GM18870 (cell line): ENCODE results near the gene GALNT11.
"Not testable (repeated sequence)": the region's sequence is repeated elsewhere in the genome, so short reads cannot be mapped to it uniquely, and the experiment has no call there.

Experiments used
- ATAC-seq: cut with Tn5 transposase; IDR thresholded peaks from one replicate; pipeline ENCODE4 v1.9.1; 2021; ENCODE audit warnings: moderate library complexity; ENCODE audit not compliant: unreplicated experiment

Gene GALNT11

GRCh38 chr7:152025077-152025936, at the start of gene GALNT11:
Gene GALNT11 (plus strand): TSS chr7:152025674. CDS start chr7:152094228, 68,554 bp downstream.
- ATAC-seq = peak; percentile 88

- ATAC-seq = no peak
These were observed 46.9 kb upstream of the GALNT11 start for GRCh38 chr7:151978616-151979015.

GRCh38 chr7:151981223-151981622, 44.3 kb upstream of the GALNT11 start:
- no peak for ATAC-seq

- ATAC-seq = no peak
These were observed 42.7 kb upstream of the GALNT11 start for GRCh38 chr7:151982806-151983205.

- no peak for ATAC-seq
These were observed 40.9 kb upstream of the GALNT11 start for GRCh38 chr7:151984612-151985011.

DNA sequence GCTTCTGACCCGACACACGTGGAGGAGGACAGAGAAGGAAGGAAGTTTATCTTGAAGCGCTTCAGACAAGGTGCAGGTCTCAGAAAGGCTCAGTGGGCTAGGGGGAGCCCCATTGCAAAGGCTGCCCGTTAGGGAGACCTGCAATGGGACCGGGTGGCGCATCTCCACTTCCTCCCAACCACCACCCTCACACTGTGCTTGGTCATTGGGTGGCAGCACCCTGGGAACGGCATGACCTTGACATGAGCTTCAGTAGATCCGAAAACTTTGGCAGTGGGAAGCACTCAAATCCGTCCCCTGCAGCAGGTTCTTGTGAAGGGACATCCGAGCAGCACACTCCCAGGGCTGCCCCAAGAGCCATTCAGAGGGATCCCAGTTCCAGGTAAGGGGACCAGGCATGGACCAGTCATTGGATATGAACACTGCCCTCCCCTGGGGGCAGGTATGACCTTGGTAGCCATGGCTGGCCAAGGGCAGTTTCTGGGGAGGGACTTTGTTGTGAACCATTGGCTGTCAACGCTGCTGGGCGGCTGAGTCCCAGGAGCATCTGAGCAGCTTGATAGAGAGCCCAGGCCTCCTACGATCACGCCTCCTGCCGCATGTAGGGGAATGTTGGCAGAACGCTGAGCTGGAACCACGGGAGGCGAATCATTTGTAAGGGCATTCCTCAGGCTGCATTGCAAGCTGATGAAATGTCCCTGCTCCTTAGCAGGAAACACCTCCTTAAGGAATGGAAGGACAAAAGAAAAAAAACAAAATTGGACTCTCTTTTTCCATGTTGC, 37.5 kb upstream of the GALNT11 start:
- ATAC-seq = no peak

DNA sequence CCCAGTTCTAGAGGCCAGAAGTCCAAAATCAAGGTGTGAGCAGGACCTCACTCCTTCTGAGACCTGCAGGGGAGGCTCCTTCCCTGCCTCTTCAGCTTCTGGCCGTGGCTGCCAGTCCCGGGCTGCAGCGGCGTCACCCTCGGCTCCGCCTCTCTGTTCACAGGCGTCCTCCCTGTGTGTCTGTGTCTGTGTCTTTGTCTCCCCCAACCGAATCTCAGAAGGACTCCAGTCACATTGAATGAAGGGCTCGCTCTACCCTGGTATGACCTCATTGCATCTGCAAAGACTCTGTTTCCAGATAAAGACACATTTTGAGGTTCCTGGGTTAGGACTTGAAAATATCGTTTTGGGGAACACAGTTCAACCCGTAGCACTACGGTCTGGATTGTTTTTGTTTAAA, 33.1 kb upstream of the GALNT11 start:
- ATAC-seq = no peak

DNA sequence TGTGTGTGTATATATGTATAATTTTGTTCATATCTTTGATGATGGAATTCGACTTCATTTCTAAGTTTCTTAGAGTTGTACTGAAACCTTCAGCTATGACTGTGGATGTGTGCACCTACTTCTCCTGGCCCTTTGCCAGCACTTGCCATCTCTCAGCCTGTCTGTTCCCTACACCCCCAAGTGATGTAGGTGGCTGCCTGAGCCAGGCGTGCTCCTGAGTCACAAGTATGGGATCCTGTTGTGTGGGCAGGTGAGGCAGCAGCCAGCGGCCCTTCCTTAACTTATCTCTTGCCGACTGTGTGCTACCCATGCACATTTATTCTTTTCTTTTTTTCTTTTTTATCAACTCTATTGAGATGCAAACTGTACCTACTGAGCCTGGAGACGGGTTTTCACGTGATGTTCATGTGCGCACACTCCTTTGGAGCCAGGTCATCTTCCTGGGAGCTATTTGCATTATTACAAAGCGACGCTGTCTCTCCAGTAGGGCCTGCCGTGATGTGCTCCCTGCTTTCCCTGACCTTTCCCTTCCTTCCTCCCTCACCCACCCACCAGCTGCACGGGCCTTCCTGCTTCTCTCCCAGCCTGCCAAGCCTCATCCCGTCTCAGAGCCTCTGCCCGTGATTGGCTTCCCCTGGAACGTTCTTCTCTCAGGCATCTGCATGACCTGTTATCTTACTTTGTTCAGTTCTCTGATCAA, 31.3 kb upstream of the GALNT11 start:
- no peak for ATAC-seq

DNA sequence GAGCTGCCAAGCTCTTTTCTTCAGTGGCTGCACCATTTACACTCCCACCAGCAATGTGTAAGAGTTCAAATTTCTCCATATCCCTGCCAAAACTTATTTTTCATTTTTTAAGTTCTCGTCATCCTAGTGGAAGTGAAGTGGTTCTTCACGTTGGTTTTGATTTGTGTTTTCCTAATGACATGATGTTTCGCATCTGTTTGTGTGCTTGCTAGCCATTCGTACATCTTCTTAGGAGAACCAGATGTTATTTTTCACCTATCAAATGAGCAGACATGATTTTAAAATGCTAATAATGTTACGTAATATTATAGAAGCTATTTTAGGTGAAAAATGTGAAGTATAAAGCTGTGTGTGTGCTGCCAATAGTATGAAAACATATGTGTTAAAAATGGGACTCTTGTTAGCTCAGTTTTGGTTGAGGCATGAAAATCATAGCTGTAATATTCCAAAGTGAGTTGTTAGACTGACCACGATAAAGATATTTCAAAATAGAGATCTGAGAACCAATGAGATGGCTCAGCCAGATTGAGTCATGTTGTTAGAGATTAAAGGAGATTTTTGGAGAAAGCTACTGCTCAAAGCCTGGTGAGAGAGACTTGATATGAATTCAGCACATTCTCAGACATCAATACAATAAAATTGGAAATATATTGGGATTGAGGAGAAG, 25.9 kb upstream of the GALNT11 start:
- no peak for ATAC-seq

GRCh38 chr7:152000191-152000590, 25.3 kb upstream of the GALNT11 start:
- no peak for ATAC-seq

- no peak for ATAC-seq
These were observed 19.1 kb upstream of the GALNT11 start for GRCh38 chr7:152006336-152006735.

GRCh38 chr7:152011860-152012259, 13.6 kb upstream of the GALNT11 start:
- ATAC-seq = no peak

DNA sequence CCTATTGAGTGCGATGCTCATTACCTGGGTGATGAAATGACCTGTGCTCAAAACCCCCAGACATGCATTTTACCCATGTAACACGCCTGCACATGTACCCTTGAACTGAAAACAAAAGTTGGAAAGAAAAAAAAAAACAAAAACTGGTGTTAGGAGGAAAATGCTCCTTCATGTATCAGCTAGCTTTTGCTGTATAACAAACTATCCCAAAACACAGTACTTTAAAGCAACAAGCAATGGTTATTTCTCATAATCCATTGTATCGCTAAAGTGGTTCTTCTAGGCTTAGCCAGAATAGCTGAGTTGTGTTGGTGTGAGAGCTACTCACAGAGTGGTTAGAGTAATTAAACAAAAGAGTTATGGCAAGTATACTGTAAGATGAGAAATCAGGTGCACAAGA, 12.2 kb upstream of the GALNT11 start:
- ATAC-seq = no peak

DNA sequence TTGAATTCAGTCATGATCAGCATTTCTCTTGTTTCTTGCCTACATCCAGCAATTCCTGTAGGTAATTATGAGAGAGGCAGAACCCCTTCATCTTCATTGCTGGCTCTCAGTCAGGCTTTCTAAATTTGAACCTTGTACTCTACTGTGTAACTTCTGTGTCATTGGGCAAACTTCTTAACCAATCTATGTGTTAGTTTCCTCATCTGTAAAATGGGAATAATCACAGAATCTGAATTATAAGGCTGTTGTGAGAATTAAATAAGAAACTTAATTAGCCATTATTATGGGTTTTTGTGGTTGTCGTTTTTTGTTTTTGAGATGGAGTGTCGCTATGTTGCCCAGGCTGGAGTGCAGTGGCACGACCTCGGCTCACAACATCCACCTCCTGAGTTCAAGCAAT, 11.5 kb upstream of the GALNT11 start:
- no peak for ATAC-seq

GRCh38 chr7:152014722-152015121, 10.8 kb upstream of the GALNT11 start:
- no peak for ATAC-seq

DNA sequence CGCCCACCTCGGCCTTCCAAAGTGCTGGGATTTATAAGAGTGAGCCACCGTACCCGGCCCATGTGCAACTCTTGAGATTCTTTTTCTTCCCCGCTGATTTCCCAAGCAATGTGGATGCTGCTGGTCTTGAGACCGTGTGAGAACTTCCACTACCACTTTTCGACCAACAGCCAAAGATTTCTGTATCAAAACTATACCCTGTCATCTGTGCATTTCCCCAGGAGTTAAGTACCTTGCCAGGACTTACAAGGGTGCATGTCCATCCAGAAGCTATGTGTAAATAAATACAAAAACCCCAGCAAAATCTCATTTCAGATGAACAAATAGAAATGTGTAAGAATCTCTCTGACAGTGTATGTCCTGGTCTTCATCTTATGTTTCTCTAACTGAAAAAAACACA, 9.9 kb upstream of the GALNT11 start:
- ATAC-seq = no peak

DNA sequence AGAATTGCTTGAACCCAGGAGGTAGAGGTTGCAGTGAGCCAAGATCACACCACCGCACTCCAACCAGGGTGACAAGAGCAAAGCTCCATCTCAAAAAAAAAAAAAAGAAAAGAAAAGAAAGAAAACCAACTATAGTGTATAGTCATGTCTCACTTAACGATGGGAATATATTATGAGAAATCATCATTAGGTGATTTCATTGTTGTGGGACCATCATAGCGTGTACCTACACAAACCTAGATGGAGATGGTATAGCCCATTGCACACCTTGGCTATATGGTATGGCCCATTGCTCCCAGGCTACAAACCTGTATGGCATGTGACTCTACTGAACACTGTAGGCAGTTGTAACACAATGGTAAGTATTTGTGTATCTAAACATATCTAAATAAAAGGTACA, 8.5 kb upstream of the GALNT11 start:
- no peak for ATAC-seq

- ATAC-seq = not testable (repeated sequence)
These were observed 7.8 kb upstream of the GALNT11 start for GRCh38 chr7:152017683-152018082.

- not testable (repeated sequence) for ATAC-seq
These were observed 3.7 kb upstream of the GALNT11 start for GRCh38 chr7:152021740-152022139.

DNA sequence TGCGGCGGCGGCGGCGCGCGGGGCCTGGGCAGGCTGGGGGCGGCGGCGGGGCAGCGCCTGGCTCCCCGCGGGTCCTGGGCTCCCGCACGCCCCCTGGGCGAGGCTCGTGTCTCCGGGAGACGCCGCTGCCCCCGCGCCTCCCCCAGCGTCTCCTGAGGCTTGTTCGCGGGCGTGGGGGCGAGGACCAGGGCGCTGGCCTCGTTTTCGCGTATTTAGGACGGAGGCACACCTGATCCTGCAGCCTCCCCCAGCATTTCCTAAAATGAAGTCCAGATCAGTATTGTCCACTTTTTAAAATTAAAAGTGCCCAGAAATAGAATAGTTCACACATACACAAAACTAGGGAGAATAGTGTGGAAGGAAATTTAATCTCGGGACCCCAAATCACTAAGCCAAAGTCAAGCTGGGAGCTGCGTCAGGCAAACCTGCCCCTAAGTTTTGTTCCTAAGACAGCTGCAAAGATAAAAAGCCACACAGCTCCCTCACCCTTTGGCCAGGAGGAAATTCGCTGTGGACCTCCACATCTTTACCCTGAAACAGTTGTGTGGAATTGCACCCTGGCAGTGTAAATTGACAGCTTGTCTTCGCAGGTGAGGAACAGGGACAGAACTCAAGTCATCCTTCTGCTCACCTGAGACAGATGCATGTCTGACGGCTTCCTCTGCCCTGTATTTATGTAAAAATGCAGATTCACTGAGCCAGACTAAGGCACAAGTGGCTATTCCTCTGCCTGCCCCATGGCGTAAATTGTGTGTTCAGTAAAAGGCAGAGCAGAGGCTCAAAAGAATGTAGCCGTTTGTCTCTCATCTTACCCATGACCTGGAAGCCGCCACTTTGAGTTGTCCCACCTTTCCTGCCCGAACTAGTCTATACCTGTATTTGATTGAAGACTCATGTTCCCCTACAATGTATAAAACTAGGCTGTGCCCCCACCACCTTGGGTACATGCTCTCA, 740 bp downstream of the GALNT11 start:
- ATAC-seq = no peak
